Measurements from ENCODE around the gene TTBK2.
A peak's percentile ranks its signal among the peaks of the same experiment; 100 is the strongest.

TTBK2 gene

DNA sequence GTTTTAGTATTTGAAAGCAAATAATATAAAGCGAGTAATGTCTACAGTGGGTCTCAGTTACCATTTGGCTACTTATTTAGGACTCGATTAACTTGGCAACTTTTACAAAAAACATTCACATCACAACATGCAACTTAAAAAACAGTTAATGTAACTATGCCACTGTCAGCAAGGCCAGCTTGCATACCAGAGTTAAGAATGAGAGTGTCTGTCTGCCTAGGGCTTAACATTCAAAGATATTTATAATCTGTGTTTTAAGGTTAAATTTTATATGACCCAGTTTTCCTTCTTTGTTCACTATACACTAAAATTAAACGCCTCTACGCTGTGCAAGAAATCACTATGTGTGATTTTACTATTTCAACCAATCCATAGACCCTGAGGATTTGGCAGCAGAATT is 178.4 kb downstream of the TTBK2 start:
- H3K27me3 Mint-ChIP-seq (ENCODE audit: low read depth), result no peaks in the 10 kb centered on the region
- no peak overlapping the region for H3K27ac Mint-ChIP-seq

GRCh38 chr15:42741710-42742109 is 178.9 kb downstream of the TTBK2 start:
- peaks cover 7% of the 10 kb centered on the region for H3K4me1 Mint-ChIP-seq (ENCODE audit: low read depth)
- H3K27ac Mint-ChIP-seq, result no peak overlapping the region
- no peaks in the 10 kb centered on the region for H3K27me3 Mint-ChIP-seq (ENCODE audit: low read depth)
- H3K9me3 Mint-ChIP-seq, result no peaks in the 10 kb centered on the region
- H3K4me3 Mint-ChIP-seq, result no peak overlapping the region
- H3K36me3 Mint-ChIP-seq (ENCODE audit: low read depth), result peaks cover 8% of the 10 kb centered on the region
- no peak for DNase-seq (ENCODE audit: low spot score)

More for the DNA sequence above, 178.4 kb downstream of the TTBK2 start:
- no peaks in the 10 kb centered on the region for H3K9me3 Mint-ChIP-seq
- H3K4me3 Mint-ChIP-seq, result no peak overlapping the region
- H3K4me1 Mint-ChIP-seq (ENCODE audit: low read depth), result peaks cover 7% of the 10 kb centered on the region
- DNase-seq (ENCODE audit: low spot score), result no peak
- peaks cover 8% of the 10 kb centered on the region for H3K36me3 Mint-ChIP-seq (ENCODE audit: low read depth)

DNA sequence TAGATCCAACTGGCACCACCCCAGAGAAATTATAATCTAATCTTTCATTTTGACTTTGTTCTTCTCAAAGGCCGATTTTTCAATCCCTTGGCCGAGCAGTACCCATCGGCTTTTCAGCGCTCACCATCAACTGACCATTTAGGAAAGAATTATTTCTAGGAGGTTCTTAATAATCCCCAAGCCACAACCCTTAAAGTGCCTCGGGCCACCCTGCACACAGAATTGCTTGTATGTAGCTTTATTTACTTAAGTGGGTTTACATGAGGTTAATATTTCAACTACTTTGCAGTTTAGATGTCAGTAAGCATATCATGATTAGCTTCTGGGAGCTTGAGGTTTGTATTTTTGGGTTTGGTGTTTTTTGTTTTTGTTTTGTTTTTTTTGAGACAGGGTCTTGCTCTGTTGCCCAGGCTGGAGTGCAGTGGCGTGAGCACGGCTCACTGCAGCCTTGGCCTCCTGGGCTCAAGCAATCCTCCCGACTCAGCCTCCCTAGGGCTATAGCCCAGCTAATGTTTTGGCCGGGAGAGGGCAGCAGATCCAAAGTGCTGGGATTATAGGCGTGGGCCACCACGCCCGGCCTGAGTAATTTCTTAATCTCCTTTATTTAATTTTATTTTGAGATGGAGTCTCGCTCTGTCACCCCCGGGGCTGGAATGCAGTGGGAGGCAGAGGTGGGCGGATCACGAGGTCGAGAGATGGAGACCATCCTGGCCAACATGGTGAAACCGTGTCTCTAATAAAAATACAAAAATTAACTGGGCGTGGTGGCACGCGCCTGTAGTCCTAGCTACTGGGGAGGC is 182.8 kb downstream of the TTBK2 start:
- no peak for DNase-seq (ENCODE audit: low spot score)
- Mint-ChIP-seq H3K9me3 (no peaks in the 10 kb centered on the region), H3K27ac (peak overlapping the region; percentile 80), H3K4me1 (ENCODE audit: low read depth) (peaks cover 8% of the 10 kb centered on the region), H3K4me3 (peak overlapping the region; percentile 77), H3K36me3 (ENCODE audit: low read depth) (peaks cover 13% of the 10 kb centered on the region), H3K27me3 (ENCODE audit: low read depth) (no peaks in the 10 kb centered on the region)

DNA sequence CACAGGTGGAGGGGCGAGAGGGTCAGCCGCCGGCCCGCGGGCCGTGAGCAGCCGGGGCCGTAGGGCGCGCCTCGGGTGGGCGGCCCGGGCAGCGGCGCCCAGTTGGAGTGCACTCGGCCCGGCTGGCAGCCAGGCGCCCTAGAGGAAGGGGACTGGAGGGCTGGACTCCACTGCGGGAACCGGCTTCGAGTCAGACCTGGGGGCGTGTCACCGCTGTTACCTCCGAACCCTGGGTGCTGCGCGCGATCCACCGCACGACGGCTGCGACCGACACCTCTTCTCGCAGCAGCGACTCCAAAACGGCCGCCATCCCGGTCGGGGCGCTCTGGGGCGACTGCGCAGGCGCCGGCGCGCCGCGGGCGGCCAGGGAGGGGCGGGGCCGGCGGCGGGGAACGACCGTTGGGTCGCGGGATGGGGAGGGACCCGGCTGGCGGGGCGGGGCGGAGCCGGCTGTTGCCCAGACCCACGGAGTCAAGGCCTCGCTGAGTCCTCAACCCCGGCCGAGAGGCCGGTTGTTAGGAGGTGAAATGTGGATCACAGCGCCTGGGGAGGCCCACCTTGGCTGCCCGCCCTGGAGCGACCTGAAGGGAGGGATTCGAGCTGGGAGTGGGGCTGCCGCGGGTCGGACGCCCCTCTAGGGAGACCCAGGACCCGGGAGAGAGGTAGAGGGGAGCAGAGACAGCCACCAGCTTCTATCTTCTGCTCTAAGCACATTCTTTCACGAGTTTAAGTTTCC is 183.6 kb downstream of the TTBK2 start, which contains the start of gene CDAN1:
Gene CDAN1 (minus strand): TSS at position 336 of the 736 bp plus-strand sequence. CDS start 26 bp downstream, at position 310.
- Mint-ChIP-seq H3K4me1 (ENCODE audit: low read depth) (peaks cover 8% of the 10 kb centered on the region), H3K27me3 (ENCODE audit: low read depth) (no peaks in the 10 kb centered on the region)

GRCh38 chr15:42736178-42736792 is 184.3 kb downstream of the TTBK2 start:
- peak overlapping the region; percentile 83 for H3K4me3 Mint-ChIP-seq
- H3K4me1 Mint-ChIP-seq (ENCODE audit: low read depth), result peaks cover 8% of the 10 kb centered on the region
- no peaks in the 10 kb centered on the region for H3K9me3 Mint-ChIP-seq
- H3K27ac Mint-ChIP-seq, result peak overlapping the region; percentile 39
- no peaks in the 10 kb centered on the region for H3K27me3 Mint-ChIP-seq (ENCODE audit: low read depth)
- DNase-seq (ENCODE audit: low spot score), result peak; percentile 13
- peaks cover 21% of the 10 kb centered on the region for H3K36me3 Mint-ChIP-seq (ENCODE audit: low read depth)

More for the DNA sequence above, 183.6 kb downstream of the TTBK2 start, which contains the start of gene CDAN1:
- peaks cover 18% of the 10 kb centered on the region for H3K36me3 Mint-ChIP-seq (ENCODE audit: low read depth)
- DNase-seq (ENCODE audit: low spot score), result peak; percentile 91
- peak within 1 kb of the TSS; percentile 80 for H3K27ac Mint-ChIP-seq
- no peaks in the 10 kb centered on the region for H3K9me3 Mint-ChIP-seq
- peak within 1 kb of the TSS; percentile 83 for H3K4me3 Mint-ChIP-seq

GRCh38 chr15:42735382-42736165 is 185.0 kb downstream of the TTBK2 start:
- Mint-ChIP-seq H3K36me3 (ENCODE audit: low read depth) (peaks cover 25% of the 10 kb centered on the region), H3K9me3 (no peaks in the 10 kb centered on the region), H3K4me1 (ENCODE audit: low read depth) (peaks cover 8% of the 10 kb centered on the region), H3K27me3 (ENCODE audit: low read depth) (no peaks in the 10 kb centered on the region), H3K4me3 (peak overlapping the region; percentile 83), H3K27ac (peak overlapping the region; percentile 49)
- no peak for DNase-seq (ENCODE audit: low spot score)

- DNase-seq (ENCODE audit: low spot score), result no peak
- Mint-ChIP-seq H3K27ac (no peak overlapping the region), H3K36me3 (ENCODE audit: low read depth) (peaks cover 34% of the 10 kb centered on the region)
Measured at GRCh38 chr15:42734076-42734672, 186.4 kb downstream of the TTBK2 start.

DNA sequence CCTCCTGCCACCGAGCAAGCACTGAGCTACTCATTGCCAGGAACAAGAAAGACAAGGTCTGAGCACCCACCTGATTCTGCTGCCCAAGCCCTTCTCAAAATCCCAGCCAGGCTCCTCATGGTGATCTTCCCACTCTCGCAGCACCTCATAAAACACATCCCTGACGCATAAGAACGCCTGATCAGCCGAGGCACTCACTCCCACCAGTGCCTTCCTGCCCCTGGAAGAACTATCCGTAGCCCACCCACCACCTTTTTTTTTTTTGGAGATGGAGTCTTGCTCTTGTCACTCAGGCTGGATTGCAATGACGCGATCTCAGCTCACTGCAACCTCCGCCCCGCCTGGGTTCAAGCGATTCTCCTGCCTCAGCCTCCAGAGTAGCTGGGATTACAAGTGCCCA is 187.6 kb downstream of the TTBK2 start:
- no peak overlapping the region for H3K27ac Mint-ChIP-seq
- no peaks in the 10 kb centered on the region for H3K27me3 Mint-ChIP-seq (ENCODE audit: low read depth)
- H3K36me3 Mint-ChIP-seq (ENCODE audit: low read depth), result peaks cover 40% of the 10 kb centered on the region
- no peak overlapping the region for H3K4me3 Mint-ChIP-seq
- H3K4me1 Mint-ChIP-seq (ENCODE audit: low read depth), result peaks cover 8% of the 10 kb centered on the region
- H3K9me3 Mint-ChIP-seq, result no peaks in the 10 kb centered on the region
- no peak for DNase-seq (ENCODE audit: low spot score)

More at GRCh38 chr15:42734076-42734672, 186.4 kb downstream of the TTBK2 start:
- Mint-ChIP-seq H3K4me1 (ENCODE audit: low read depth) (peaks cover 8% of the 10 kb centered on the region), H3K9me3 (no peaks in the 10 kb centered on the region), H3K27me3 (ENCODE audit: low read depth) (no peaks in the 10 kb centered on the region), H3K4me3 (peak overlapping the region; percentile 70)

DNA sequence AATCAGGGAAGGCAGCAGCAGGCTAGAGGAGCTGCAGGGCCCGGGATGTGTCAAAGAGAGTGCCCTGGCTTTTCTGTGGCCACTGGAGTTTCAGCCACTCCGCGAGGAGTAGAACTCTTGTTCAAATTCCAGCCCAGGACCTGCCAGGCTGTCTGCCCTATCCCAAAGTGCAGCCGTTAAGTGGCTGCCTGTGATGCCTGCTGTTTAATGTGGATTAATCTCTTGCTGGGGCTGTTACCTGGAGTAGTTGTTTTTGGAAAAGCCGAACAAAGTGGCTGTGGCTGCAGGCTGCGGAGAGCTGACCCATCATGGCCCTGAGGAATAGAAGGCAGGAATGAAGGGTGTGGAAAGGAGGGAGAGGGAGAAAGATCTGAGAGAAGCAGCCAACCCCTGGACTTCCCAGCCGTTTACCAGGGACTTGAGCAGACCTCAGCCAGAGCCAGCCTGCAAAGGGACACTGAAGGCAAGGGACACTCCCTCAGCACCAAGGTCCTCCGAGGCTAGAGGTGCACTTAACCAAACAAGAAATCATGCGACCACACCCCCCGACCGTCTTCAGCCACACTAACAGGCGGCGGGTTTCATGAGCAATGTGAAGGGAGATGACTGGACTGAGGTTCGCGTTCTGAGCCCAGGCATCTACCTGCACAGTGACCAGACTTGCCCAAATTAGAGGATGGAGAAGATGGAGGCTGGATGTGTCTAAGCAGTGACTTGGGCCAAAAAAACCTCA is 188.3 kb downstream of the TTBK2 start:
- no peak overlapping the region for H3K27ac Mint-ChIP-seq
- no peak overlapping the region for H3K4me3 Mint-ChIP-seq
- H3K36me3 Mint-ChIP-seq (ENCODE audit: low read depth), result peaks cover 41% of the 10 kb centered on the region
- no peaks in the 10 kb centered on the region for H3K27me3 Mint-ChIP-seq (ENCODE audit: low read depth)
- no peaks in the 10 kb centered on the region for H3K9me3 Mint-ChIP-seq
- H3K4me1 Mint-ChIP-seq (ENCODE audit: low read depth), result peaks cover 4% of the 10 kb centered on the region
- DNase-seq (ENCODE audit: low spot score), result no peak

GRCh38 chr15:42731461-42731860 is 189.1 kb downstream of the TTBK2 start:
- H3K9me3 Mint-ChIP-seq, result no peaks in the 10 kb centered on the region
- no peak overlapping the region for H3K27ac Mint-ChIP-seq
- H3K4me3 Mint-ChIP-seq, result no peak overlapping the region
- H3K4me1 Mint-ChIP-seq (ENCODE audit: low read depth), result peaks cover 4% of the 10 kb centered on the region
- H3K27me3 Mint-ChIP-seq (ENCODE audit: low read depth), result no peaks in the 10 kb centered on the region
- no peak for DNase-seq (ENCODE audit: low spot score)
- peaks cover 47% of the 10 kb centered on the region for H3K36me3 Mint-ChIP-seq (ENCODE audit: low read depth)

DNA sequence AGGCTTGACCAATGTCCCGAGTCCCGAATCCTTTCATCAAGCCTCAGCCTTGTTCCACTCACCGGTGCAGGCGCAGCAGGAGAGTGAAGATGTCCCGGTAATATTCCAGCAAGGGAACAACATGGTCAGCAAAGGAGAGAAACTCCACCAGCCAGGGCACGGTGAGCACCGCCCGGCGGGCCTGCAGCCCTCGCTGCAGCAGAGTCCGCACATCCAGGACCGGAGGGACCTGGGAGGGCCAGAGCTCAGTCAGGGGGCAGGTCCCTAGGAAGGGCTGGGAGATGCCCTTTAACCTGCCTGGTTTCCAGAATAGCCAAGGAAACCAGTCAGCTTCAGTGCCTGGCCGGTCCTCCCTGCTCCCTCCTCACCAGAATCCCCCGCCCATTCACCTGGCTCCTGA is 190.0 kb downstream of the TTBK2 start:
- Mint-ChIP-seq H3K27me3 (ENCODE audit: low read depth) (no peaks in the 10 kb centered on the region), H3K4me1 (ENCODE audit: low read depth) (peaks cover 4% of the 10 kb centered on the region), H3K9me3 (no peaks in the 10 kb centered on the region), H3K36me3 (ENCODE audit: low read depth) (peaks cover 51% of the 10 kb centered on the region), H3K4me3 (no peak overlapping the region), H3K27ac (no peak overlapping the region)
- DNase-seq (ENCODE audit: low spot score), result no peak

DNA sequence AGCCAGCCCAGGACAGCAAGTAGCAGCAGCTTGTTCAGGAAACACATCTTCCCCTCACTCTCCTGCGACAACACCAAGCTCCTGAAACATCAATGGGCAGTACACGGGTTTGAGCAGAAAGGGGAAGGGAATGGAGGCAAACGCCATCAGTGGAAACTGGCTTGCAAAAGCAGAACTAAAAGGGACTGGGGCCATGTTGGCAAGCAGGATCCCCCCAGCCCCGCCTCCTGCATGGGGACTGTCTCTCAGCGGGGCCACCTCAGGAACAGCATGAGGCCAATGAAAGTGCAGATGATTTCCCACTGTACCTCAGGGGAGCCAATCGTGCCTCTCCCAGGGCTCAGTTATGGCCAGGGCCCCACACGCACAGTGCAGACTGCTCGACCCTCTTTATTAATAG is 190.4 kb downstream of the TTBK2 start:
- Mint-ChIP-seq H3K4me1 (ENCODE audit: low read depth) (peaks cover 3% of the 10 kb centered on the region), H3K27ac (no peak overlapping the region), H3K4me3 (no peak overlapping the region), H3K9me3 (no peaks in the 10 kb centered on the region), H3K27me3 (ENCODE audit: low read depth) (no peaks in the 10 kb centered on the region), H3K36me3 (ENCODE audit: low read depth) (peaks cover 55% of the 10 kb centered on the region)
- no peak for DNase-seq (ENCODE audit: low spot score)
